H1 (cell line): ENCODE data around the gene SNED1. TPM values are rescaled to one million over a fixed set of nuclear protein-coding genes. Genes with fewer than 3 reads are reported as not detected.

Experiments
- CTCF ChIA-PET: fragments of 300-600 bp; sonication (Branson Sonifier 250); formaldehyde crosslinking; loops from one replicate; lab custom pipeline; 2021; ENCODE audit not compliant: partially characterized antibody; lab: Charles Lee
- POLR2A ChIA-PET: fragments of 300-600 bp; sonication (Branson Sonifier 250); formaldehyde crosslinking; loops from one replicate; lab custom pipeline; 2021; ENCODE audit warnings: inconsistent platforms; ENCODE audit not compliant: partially characterized antibody; lab: Charles Lee
- DNase-seq, 2 experiments: peaks; one replicate each; pipeline versions ENCODE4 v3.0.0 to v3.0.0-alpha.2; 2010 to 2022; ENCODE audit warnings: low spot score in 2 of 2, low read depth in 1 of 2, mixed read lengths in 1 of 2
- FAIRE-seq: peaks from 2 replicates; lab custom pipeline; 2011; peaks lifted over from hg19 to GRCh38; lab: Jason Lieb, UNC
- H2AFZ ChIP-seq: 2 replicates; pipeline ENCODE4 v1.8.1; 2012; ENCODE audit warnings: low read length, inconsistent platforms
- H2AK5ac ChIP-seq: 2 replicates; pipeline ENCODE4 v1.6.1; 2013; ENCODE audit warnings: low read depth, low read length
- H2BK120ac ChIP-seq: replicated peaks from 2 replicates; pipeline ENCODE3; 2013; ENCODE audit warnings: low read depth, low read length, inconsistent platforms
- H2BK12ac ChIP-seq: 2 replicates; pipeline ENCODE4 v1.6.1; 2013; ENCODE audit warnings: low read depth, low read length
- H2BK15ac ChIP-seq: 2 replicates; pipeline ENCODE4 v1.6.1; 2013; ENCODE audit warnings: low read length
- H2BK20ac ChIP-seq: 2 replicates; pipeline ENCODE4 v1.6.1; 2013; ENCODE audit warnings: low read length
- H2BK5ac ChIP-seq: 2 replicates; pipeline ENCODE4 v1.6.1; 2013; ENCODE audit warnings: low read depth, low read length
- H3K14ac ChIP-seq: 2 replicates; pipeline ENCODE4 v1.6.1; 2013; ENCODE audit warnings: inconsistent platforms; ENCODE audit not compliant: insufficient read length
- H3K18ac ChIP-seq: 2 replicates; pipeline ENCODE4 v1.6.1; 2013; ENCODE audit warnings: low read length; ENCODE audit errors: extremely low read depth
- H3K23ac ChIP-seq: 2 replicates; pipeline ENCODE4 v1.6.1; 2013; ENCODE audit warnings: inconsistent platforms; ENCODE audit not compliant: insufficient read length
- H3K23me2 ChIP-seq: 2 replicates; pipeline ENCODE4 v1.6.1; 2013; ENCODE audit warnings: low read depth, low read length
- H3K27ac ChIP-seq: 2 replicates; pipeline ENCODE4 v1.6.1; 2011; ENCODE audit warnings: low read depth, low read length, inconsistent platforms
- H3K27me3 ChIP-seq, 4 experiments: replicated peaks in 1 of 4; 1 replicate in 1 of 4; 2 replicates in 3 of 4; pipeline versions ENCODE4 v1.6.1 to v1.8.1; 2011 to 2013; ENCODE audit warnings: low read length in 3 of 4, mild to moderate bottlenecking in 3 of 4, inconsistent platforms in 2 of 4, mixed read lengths in 2 of 4, moderate library complexity in 1 of 4; ENCODE audit not compliant: control insufficient read depth in 3 of 4, insufficient read depth in 3 of 4; ENCODE audit errors: extremely low read depth in 1 of 4
- H3K36me3 ChIP-seq, 4 experiments: 2 replicates each; pipeline versions ENCODE4 v1.6.1 to v1.8.1; 2011 to 2013; ENCODE audit warnings: mild to moderate bottlenecking in 4 of 4, low read length in 3 of 4, moderate library complexity in 2 of 4, control low read depth in 1 of 4, inconsistent platforms in 1 of 4; ENCODE audit not compliant: insufficient read depth in 4 of 4, control insufficient read depth in 2 of 4
- H3K4ac ChIP-seq: replicated peaks from 2 replicates; pipeline ENCODE3; 2013; ENCODE audit warnings: low read length, low read depth, mixed read lengths, inconsistent platforms; ENCODE audit not compliant: insufficient read length
- H3K4me1 ChIP-seq, 4 experiments: replicated peaks in 1 of 4; 1 replicate in 1 of 4; 2 replicates in 3 of 4; pipeline versions ENCODE4 v1.6.1 to v1.8.1; 2011 to 2013; ENCODE audit warnings: low read length in 3 of 4, inconsistent platforms in 2 of 4, mixed read lengths in 1 of 4; ENCODE audit not compliant: insufficient read depth in 4 of 4, control insufficient read depth in 3 of 4
- H3K4me2 ChIP-seq, 2 experiments: 2 replicates each; pipeline versions ENCODE4 v1.6.1 to v1.8.1; 2011 to 2013; ENCODE audit warnings: low read depth in 2 of 2, low read length in 2 of 2, control low read depth in 1 of 2, inconsistent platforms in 1 of 2, mild to moderate bottlenecking in 1 of 2; ENCODE audit not compliant: insufficient read depth in 1 of 2
- H3K4me3 ChIP-seq, 4 experiments: fragments of 200-600, 300-600 bp in 1 of 4; sonication (generic), shearing (Covaris generic), sonication (Bioruptor Twin) in 1 of 4; 2 replicates each; pipeline versions ENCODE4 v1.5.1 to v1.8.1; 2011 to 2016; ENCODE audit warnings: low read length in 4 of 4, low read depth in 3 of 4, control low read depth in 2 of 4, inconsistent platforms in 2 of 4, mild to moderate bottlenecking in 2 of 4, mixed read lengths in 1 of 4, moderate library complexity in 1 of 4; ENCODE audit not compliant: insufficient read depth in 2 of 4; ENCODE audit errors: extremely low read depth in 1 of 4
- H3K56ac ChIP-seq: replicated peaks from 2 replicates; pipeline ENCODE3; 2013; ENCODE audit warnings: low read depth, mild to moderate bottlenecking, mixed read lengths, low read length, inconsistent platforms; ENCODE audit not compliant: insufficient read length
- H3K79me1 ChIP-seq: 2 replicates; pipeline ENCODE4 v1.6.1; 2013; ENCODE audit warnings: low read depth, low read length, control low read depth
- H3K79me2 ChIP-seq, 2 experiments: 2 replicates each; pipeline versions ENCODE4 v1.6.1 to v1.8.1; 2012 to 2013; ENCODE audit warnings: low read length in 2 of 2, mild to moderate bottlenecking in 2 of 2, inconsistent platforms in 1 of 2; ENCODE audit not compliant: insufficient read depth in 2 of 2, control insufficient read depth in 1 of 2
- H3K9ac ChIP-seq, 4 experiments: replicated peaks in 1 of 4; 1 replicate in 1 of 4; 2 replicates in 3 of 4; pipeline versions ENCODE4 v1.6.1 to v1.8.1; 2011 to 2013; ENCODE audit warnings: low read depth in 3 of 4, low read length in 3 of 4, control low read depth in 2 of 4, mild to moderate bottlenecking in 2 of 4, moderate library complexity in 2 of 4, inconsistent platforms in 1 of 4; ENCODE audit errors: extremely low read depth in 1 of 4
- H3K9me3 ChIP-seq, 2 experiments: 2 replicates each; pipeline versions ENCODE4 v1.6.1 to v1.8.1; 2012 to 2013; ENCODE audit warnings: mild to moderate bottlenecking in 2 of 2, moderate library complexity in 2 of 2, control low read depth in 1 of 2, inconsistent platforms in 1 of 2, low read depth in 1 of 2, low read length in 1 of 2, mixed read lengths in 1 of 2; ENCODE audit not compliant: insufficient read depth in 2 of 2
- H4K20me1 ChIP-seq, 2 experiments: replicated peaks in 1 of 2; 2 replicates each; pipeline versions ENCODE3 to v1.8.1; 2011 to 2013; ENCODE audit warnings: inconsistent platforms in 2 of 2, low read length in 2 of 2, mild to moderate bottlenecking in 1 of 2; ENCODE audit not compliant: insufficient read depth in 2 of 2, control insufficient read depth in 1 of 2
- H4K5ac ChIP-seq: 2 replicates; pipeline ENCODE4 v1.6.1; 2013; ENCODE audit warnings: low read length, low read depth, mixed read lengths, inconsistent platforms; ENCODE audit not compliant: insufficient read length
- H4K8ac ChIP-seq: 2 replicates; pipeline ENCODE4 v1.8.0; 2013; ENCODE audit warnings: mild to moderate bottlenecking, moderate library complexity, low read length, inconsistent platforms; ENCODE audit not compliant: insufficient read depth; ENCODE audit errors: extremely low read depth
- H4K91ac ChIP-seq: replicated peaks from 2 replicates; pipeline ENCODE3; 2013; ENCODE audit warnings: low read length, mixed read lengths, inconsistent platforms; ENCODE audit not compliant: insufficient read length
- BRCA1 ChIP-seq: IDR thresholded peaks from 2 replicates; pipeline ENCODE4 v1.6.1; 2012; ENCODE audit warnings: low read depth, low read length, improper control_type of control experiment
- E2F6 ChIP-seq: IDR thresholded peaks from 2 replicates; pipeline ENCODE4 v1.6.1; 2012; ENCODE audit warnings: inconsistent platforms
- EZH2 ChIP-seq: fragments of 200-600 bp; sonication (generic); IDR thresholded peaks from 2 replicates; pipeline ENCODE4 v1.7.1; 2012; ENCODE audit warnings: low read depth, mild to moderate bottlenecking, moderate library complexity, low read length, inconsistent platforms; ENCODE audit not compliant: severe bottlenecking
- FOSL1 ChIP-seq: IDR thresholded peaks from 2 replicates; pipeline ENCODE4 v1.6.1; 2011; ENCODE audit warnings: mild to moderate bottlenecking, low read depth, low read length, moderate library complexity; ENCODE audit not compliant: insufficient read depth
- JUND ChIP-seq: IDR thresholded peaks from 2 replicates; pipeline ENCODE4 v1.6.1; 2011; ENCODE audit warnings: mild to moderate bottlenecking, improper control_type of control experiment, low read length
- NANOG ChIP-seq: IDR thresholded peaks from 2 replicates; pipeline ENCODE4 v1.6.1; 2011; ENCODE audit warnings: low read length, low read depth, mild to moderate bottlenecking, inconsistent platforms; ENCODE audit not compliant: insufficient read depth, poor library complexity, severe bottlenecking
- RNF2 ChIP-seq: fragments of 200-900, 300-1000 bp; sonication (generic); IDR thresholded peaks from 2 replicates; pipeline ENCODE4 v1.7.1; 2016; ENCODE audit warnings: borderline replicate concordance, low read depth, mild to moderate bottlenecking, antibody characterized with exemption, low read length; ENCODE audit not compliant: poor library complexity, severe bottlenecking; ENCODE audit errors: missing control alignments
- RXRA ChIP-seq: IDR thresholded peaks from 2 replicates; pipeline ENCODE4 v1.6.1; 2011; ENCODE audit warnings: low read depth, mild to moderate bottlenecking, low read length, moderate library complexity; ENCODE audit not compliant: insufficient read depth
- SP1 ChIP-seq: IDR thresholded peaks from 2 replicates; pipeline ENCODE4 v1.6.1; 2011; ENCODE audit warnings: low read depth, low read length
- SRF ChIP-seq: IDR thresholded peaks from 2 replicates; pipeline ENCODE4 v1.6.1; 2011; ENCODE audit warnings: mild to moderate bottlenecking, low read depth, low read length, moderate library complexity
- TAF7 ChIP-seq: optimal IDR thresholded peaks from 2 replicates; pipeline ENCODE3; 2011; ENCODE audit warnings: low read depth, mild to moderate bottlenecking, inconsistent platforms, low read length, moderate library complexity, borderline replicate concordance
- TCF12 ChIP-seq: IDR thresholded peaks from 2 replicates; pipeline ENCODE4 v1.6.1; 2011; ENCODE audit warnings: low read depth, mild to moderate bottlenecking, low read length
- ZNF274 ChIP-seq: IDR thresholded peaks from 2 replicates; pipeline ENCODE4 v1.7.0; 2012; ENCODE audit warnings: low read length, borderline replicate concordance; ENCODE audit errors: extremely low read depth
- WGBS, 2 experiments: shearing (Covaris generic) in 1 of 2; methylation state at CpG; one replicate each; pipeline versions ENCODE4 v1.1.6 to v1.1.7; 2013 to 2015; ENCODE audit warnings: low lambda C conversion rate in 2 of 2, mixed read lengths in 2 of 2, inconsistent platforms in 1 of 2, low coverage in 1 of 2, missing lambda C conversion rate in 1 of 2; ENCODE audit not compliant: insufficient replicate concordance in 2 of 2, insufficient coverage in 1 of 2, insufficient read length in 1 of 2; ENCODE audit errors: extremely low coverage in 1 of 2, missing lambda C conversion rate in 1 of 2; 5-methylcytosine and 5-hydroxymethylcytosine counted together
- polyA plus RNA-seq, 7 experiments: library from polyadenylated mRNA; depleted of rRNA in 3 of 7; stranded (reverse) in 5 of 7; unstranded in 2 of 7; fragments of >200 nt in 5 of 7; fragments of 200-250 nt in 2 of 7; gene quantifications; 1 replicate in 5 of 7; 2 replicates in 1 of 7; 4 replicates in 1 of 7; pipeline versions ENCODE4 v1.2.1 to v1.2.3, GENCODE V29; 2011 to 2013; ENCODE audit warnings: missing spikeins in 2 of 7, mixed read lengths in 2 of 7
- total RNA-seq: library from RNA; stranded (reverse); fragmentation: NEBNext Ultra II Directional; extraction: Animal tissue kit (Norgen Biotek cat#: 25700); gene quantifications from 2 replicates; pipeline ENCODE4 v1.2.1, GENCODE V29; 2021

Gene SNED1
- total and polyA plus RNA-seq, 2 of the 8 experiments (the other 6 are each of a cell fraction or from before 2014, with no cell fraction given) = 1.9 TPM

GRCh38 chr2:241007111-241007510 is 8.7 kb downstream of the SNED1 start:
- FAIRE-seq = no peak
- no peak for TF ChIP-seq RNF2
- TF ChIP-seq TCF12 = no peak
- no peak for TF ChIP-seq FOSL1
- no peak for TF ChIP-seq BRCA1
- no peak for TF ChIP-seq SP1
- no peak for TF ChIP-seq ZNF274
- TF ChIP-seq EZH2 = no peak
- no peak for TF ChIP-seq RXRA
- TF ChIP-seq E2F6 = no peak
- TF ChIP-seq JUND = no peak
- no peak for TF ChIP-seq SRF
- no peak for TF ChIP-seq TAF7
- no peak for TF ChIP-seq NANOG

More at GRCh38 chr2:241007111-241007510, 8.7 kb downstream of the SNED1 start:
- Histone ChIP-seq H3K4me2 (no peak overlapping the region), H4K8ac (no peak overlapping the region), H2BK5ac (no peak overlapping the region), H2BK20ac (no peak overlapping the region), H3K18ac (no peak overlapping the region), H3K23ac (no peak overlapping the region), H3K27me3 (no peaks in the 10 kb centered on the region), H2BK12ac (no peak overlapping the region), H4K91ac (no peak overlapping the region), H3K4ac (no peak overlapping the region), H3K36me3 (no peaks in the 10 kb centered on the region), H3K79me1 (no peaks in the 10 kb centered on the region), H3K23me2 (peaks cover 2% of the 10 kb centered on the region; the same call in 1 of the 2 replicates), H4K20me1 (no peaks in the 10 kb centered on the region), H3K27ac (no peak overlapping the region), H2BK120ac (no peak overlapping the region), H3K79me2 (no peaks in the 10 kb centered on the region), H3K56ac (no peak overlapping the region), H3K9ac (no peak overlapping the region), H2AFZ (no peak overlapping the region), H4K5ac (no peak overlapping the region), H3K14ac (no peak overlapping the region), H3K4me1 (peaks cover 0 to 19% (median 15%) of the 10 kb centered on the region in 4 experiments; a peak in 6 of 7 replicates), H2BK15ac (no peak overlapping the region), H3K4me3 (no peak overlapping the region), H2AK5ac (no peak overlapping the region), H3K9me3 (peaks cover 11 to 13% of the 10 kb centered on the region in 2 experiments)
- DNase-seq = no peak
- WGBS, 2 experiments = 84% methylated on average over 7 of the region's 7 CpGs; no CpG with 5 or more reads in 1 of the 2 experiments
- ChIA-PET POLR2A (no interaction called here), CTCF (interaction anchor here (0.9 kb wide), 1 partner anchor 24 kb away, joined by 3 read pairs; no protein-coding TSS in a partner anchor)
